Heart left ventricle (tissue), 16 donors: Measurements from ENCODE around the gene PINK1. TPM values are rescaled to one million over a fixed set of nuclear protein-coding genes. Genes with fewer than 3 reads are reported as not detected.
A peak's percentile ranks its signal among the peaks of the same experiment; 100 is the strongest.

Experiments
- ATAC-seq, 4 donors: fragments of 200-7000 bp; cut with Tn5 transposase; one replicate each; pipeline ENCODE4 v1.9.1; 2020 to 2022; ENCODE audit warnings: moderate library complexity in 4 of 4, mild to moderate bottlenecking in 3 of 4, moderate number of reproducible peaks in 1 of 4
- DNase-seq, 5 donors: peaks; one replicate each; pipeline ENCODE4 v3.0.0-alpha.2; 2020
- H3K27ac ChIP-seq, 12 donors: fragments of 200-600 bp; sonication (generic) in 4 of 12; one replicate each; pipeline versions ENCODE4 v1.5.0 to v1.8.0; 2016 to 2022; ENCODE audit warnings: mild to moderate bottlenecking in 2 of 12
- H3K27me3 ChIP-seq, 9 donors: fragments of 200-600 bp; sonication (generic) in 2 of 9; one replicate each; pipeline versions ENCODE4 v1.5.1 to v1.8.0; 2016 to 2022; ENCODE audit warnings: mild to moderate bottlenecking in 3 of 9
- H3K36me3 ChIP-seq, 9 donors: fragments of 200-600 bp; sonication (generic) in 2 of 9; one replicate each; pipeline versions ENCODE4 v1.5.0 to v1.8.0; 2018 to 2022; ENCODE audit warnings: mild to moderate bottlenecking in 2 of 9
- H3K4me1 ChIP-seq, 12 donors: fragments of 200-600 bp; sonication (generic) in 4 of 12; one replicate each; pipeline versions ENCODE4 v1.5.0 to v1.8.0; 2016 to 2022; ENCODE audit warnings: mild to moderate bottlenecking in 3 of 12
- H3K4me3 ChIP-seq, 12 donors: fragments of 200-600 bp; sonication (generic) in 4 of 12; one replicate each; pipeline versions ENCODE4 v1.5.0 to v1.8.0; 2017 to 2022; ENCODE audit warnings: mild to moderate bottlenecking in 9 of 12, moderate library complexity in 4 of 12
- H3K9me3 ChIP-seq, 12 donors: fragments of 200-600 bp; sonication (generic) in 4 of 12; one replicate each; pipeline versions ENCODE4 v1.5.0 to v1.8.0; 2016 to 2022; ENCODE audit warnings: mild to moderate bottlenecking in 1 of 12
- CTCF ChIP-seq, 12 donors: fragments of 200-600 bp; sonication (generic) in 4 of 12; IDR thresholded peaks; one replicate each; pipeline versions ENCODE4 v1.5.0 to v1.8.0; 2018 to 2022; ENCODE audit warnings: antibody characterized with exemption in 12 of 12, mild to moderate bottlenecking in 5 of 12
- POLR2A ChIP-seq, 2 donors: fragments of 450-650 bp; IDR thresholded peaks; one replicate each; pipeline ENCODE4 v1.6.1; 2017; ENCODE audit warnings: antibody characterized with exemption in 2 of 2, mild to moderate bottlenecking in 2 of 2, moderate library complexity in 2 of 2
- WGBS, 4 donors: extraction: QIAGEN DNeasy Blood & Tissue Kit in 2 of 4; methylation state at CpG; one replicate each; pipeline versions ENCODE4 v1.1.5 to v1.1.7; 2013 to 2018; 5-methylcytosine and 5-hydroxymethylcytosine counted together
- intact Hi-C, 10 donors: fragments of 100-400 bp; cut with DNase I; formaldehyde crosslinking; loops; one replicate each; pipeline versions ENCODE4 v1.11.1 to v1.14.2; 2022
- polyA plus RNA-seq, 2 donors: library from polyadenylated mRNA; stranded (reverse); fragments of 200-250 nt; gene quantifications; one replicate each; pipeline ENCODE4 v1.2.3, GENCODE V29; 2013
- total RNA-seq, 9 donors: library from RNA; depleted of rRNA in 2 of 9; stranded (reverse); fragments of >200 nt in 2 of 9; fragmentation: NEBNext Ultra II Directional in 3 of 9; extraction: Animal tissue kit (Norgen Biotek cat#: 25700) in 3 of 9; gene quantifications; one replicate each; pipeline versions ENCODE4 v1.1.0 to v1.2.4, GENCODE V29; 2016 to 2023
- donor health status: ischemic (EF 13 %, LVEDD 7.1; RV severe dilation, severe dysfunction).
- donor health status: healthy with polysubstance abuse.
- donor health status: DM: no; HTN: yes; CAD: no.
- donor health status: DM: no; HTN: no; CAD: no.
- donor health status: ischemic (EF 25% LVEDD 6.9; RV normal size, moderate dysfunction).
- donor health status: ischemic (EF 25% LVEDD 5.7; RV mildly dilated, moderate dysfunction).
- donor health status: healthy.
- donor health status: DM: yes; HTN: yes; CAD: no.
- donor health status: ischemic (EF 35%, LVEDD 5.7; RV mildly dilated, moderate dysfunction).
- donor health status: nonischemic (EF 11% LVEDD 7.7; RV severe dilation, severe dysfunction).
- donor health status: DM: yes; HTN: yes; CAD: no.
- donor health status: PGD.
- donor health status: ischemic (EF 29% LVEDD 5.4; RV normal size, mild dysfunction).
- donor health status: nonischemic (EF 23%, LVEDD 6.1; RV moderate dilation, normal function).

PINK1 gene
- total and polyA plus RNA-seq, 11 donors = 147 to 418 (median 258) TPM

- H3K36me3 ChIP-seq = no peaks in the 10 kb centered on the region
- no peak overlapping the region for H3K4me3 ChIP-seq
- 11 to 29% (median 26%) methylated on average over 4 of the region's 4 CpGs for WGBS, 4 donors
- H3K4me1 ChIP-seq = peaks cover 0 to 22% (median 15%) of the 10 kb centered on the region in 12 donors
- H3K27me3 ChIP-seq = no peaks in the 10 kb centered on the region
- ATAC-seq = no peak
- intact Hi-C loops = loop anchor here in 6 of 10 donors (5.0 kb wide), 4 partner anchors 43 to 123 kb away; partner anchors contain the start of genes CDA (in 1 of the 6) and MUL1 (in 1 of the 6)
- no peaks in the 10 kb centered on the region for H3K9me3 ChIP-seq
- TF ChIP-seq CTCF (IDR thresholded peaks at IDR 0.05) (no peak), POLR2A (IDR thresholded peaks at IDR 0.05) (no peak)
- no peak for DNase-seq
- no peak overlapping the region for H3K27ac ChIP-seq
These were observed 2.5 kb upstream of the PINK1 start for GRCh38 chr1:20630729-20631128.

GRCh38 chr1:20632386-20632785, 872 bp upstream of the PINK1 start:
- no peak overlapping the region for H3K4me3 ChIP-seq
- H3K4me1 ChIP-seq = peaks cover 0 to 31% (median 15%) of the 10 kb centered on the region in 12 donors
- intact Hi-C loops = loop anchor here in 7 of 10 donors (2.0 to 5.0 kb wide), 6 partner anchors 45 to 125 kb away; partner anchors contain the start of genes CDA (in 1 of the 7) and MUL1 (in 1 of the 7)
- TF ChIP-seq POLR2A (IDR thresholded peaks at IDR 0.05) (no peak), CTCF (IDR thresholded peaks at IDR 0.05) (no peak)
- ATAC-seq (no peak), DNase-seq (no peak)
- WGBS, 4 donors = 84 to 93% (median 92%) methylated on average over 3 of the region's 3 CpGs
- no peaks in the 10 kb centered on the region for H3K27me3 ChIP-seq
- H3K9me3 ChIP-seq = no peaks in the 10 kb centered on the region
- no peak overlapping the region for H3K27ac ChIP-seq
- H3K36me3 ChIP-seq = peaks cover 0 to 15% (median 10%) of the 10 kb centered on the region in 9 donors

- WGBS, 4 donors = 3 to 5% (median 3%) methylated on average over 11 of the region's 11 CpGs
- ATAC-seq (peak in 3 of 4 donors; percentile 1 to 8 (median 7)), DNase-seq (no peak)
- Histone ChIP-seq H3K27ac (peak overlapping the region in 11 of 12 donors; percentile 89 to 100 (median 97)), H3K4me1 (peaks cover 0 to 31% (median 15%) of the 10 kb centered on the region in 12 donors), H3K36me3 (peaks cover 0 to 32% (median 28%) of the 10 kb centered on the region in 9 donors), H3K4me3 (peak overlapping the region; percentile 81 to 100 (median 97)), H3K27me3 (no peaks in the 10 kb centered on the region), H3K9me3 (no peaks in the 10 kb centered on the region)
- intact Hi-C loops = loop anchor here in 7 of 10 donors (1.0 to 5.0 kb wide), 5 partner anchors 27 to 127 kb away; partner anchors contain the start of genes CDA (in 1 of the 7), DDOST (in 1 of the 7) and MUL1 (in 1 of the 7)
- TF ChIP-seq CTCF (IDR thresholded peaks at IDR 0.05) = no peak
- TF ChIP-seq POLR2A (IDR thresholded peaks at IDR 0.05) = no peak
These were observed 871 bp downstream of the PINK1 start for GRCh38 chr1:20634065-20634593.

- 5 to 9% (median 7%) methylated on average over 4 of the region's 4 CpGs for WGBS, 4 donors
- Histone ChIP-seq H3K4me1 (peaks cover 0 to 31% (median 15%) of the 10 kb centered on the region in 12 donors), H3K4me3 (peak overlapping the region; percentile 81 to 100 (median 97)), H3K27me3 (no peaks in the 10 kb centered on the region), H3K9me3 (no peaks in the 10 kb centered on the region), H3K27ac (peak overlapping the region in 11 of 12 donors; percentile 89 to 100 (median 97)), H3K36me3 (peaks cover 0 to 38% (median 33%) of the 10 kb centered on the region in 9 donors)
- intact Hi-C loops = loop anchor here in 7 of 10 donors (1.0 to 5.0 kb wide), 5 partner anchors 27 to 127 kb away; partner anchors contain the start of genes CDA (in 1 of the 7), DDOST (in 1 of the 7) and MUL1 (in 1 of the 7)
- TF ChIP-seq POLR2A (IDR thresholded peaks at IDR 0.05) (no peak), CTCF (IDR thresholded peaks at IDR 0.05) (no peak)
- ATAC-seq (peak; percentile 35 to 75 (median 67)), DNase-seq (peak in 4 of 5 donors; percentile 42 to 71 (median 55))
These were observed 1.4 kb downstream of the PINK1 start for GRCh38 chr1:20634594-20635084.
